Cardiac muscle cell (in vitro differentiated cells and primary cell): ENCODE measurements around the gene SEC24B. TPM values are rescaled to one million over a fixed set of nuclear protein-coding genes. Genes with fewer than 3 reads are reported as not detected.
"Not testable (repeated sequence)": the region's sequence is repeated elsewhere in the genome, so short reads cannot be mapped to it uniquely, and the experiment has no call there.

ENCODE experiments used
- DNase-seq, 2 donors: peaks; one replicate each; pipeline versions ENCODE4 v3.0.0 to v3.0.0-alpha.2; 2010 to 2017; ENCODE audit warnings: low read depth in 1 of 2, low spot score in 1 of 2
- H3K27ac ChIP-seq: fragments of 200-600 bp; sonication (generic); 2 replicates; pipeline ENCODE4 v1.5.1; 2016
- H3K27me3 ChIP-seq: fragments of 200-600 bp; sonication (generic); 2 replicates; pipeline ENCODE4 v1.6.0; 2016; ENCODE audit warnings: control low read depth
- H3K36me3 ChIP-seq: fragments of 200-600 bp; sonication (generic); 2 replicates; pipeline ENCODE4 v1.5.1; 2016; ENCODE audit warnings: control low read depth
- H3K4me1 ChIP-seq: fragments of 200-600 bp; sonication (generic); 2 replicates; pipeline ENCODE4 v1.8.1; 2017; ENCODE audit warnings: low read depth, mild to moderate bottlenecking, mixed run types
- H3K4me3 ChIP-seq: fragments of 200-600 bp; sonication (generic); 2 replicates; pipeline ENCODE4 v1.5.1; 2016; ENCODE audit warnings: mild to moderate bottlenecking
- H3K9me3 ChIP-seq: fragments of 200-600 bp; sonication (generic); 2 replicates; pipeline ENCODE4 v1.5.1; 2017; ENCODE audit warnings: low read depth, mild to moderate bottlenecking, control low read depth
- polyA plus RNA-seq: library from polyadenylated mRNA; unstranded; fragments of >200 nt; fragmentation: Nextera tagmentation; extraction: Ambion mirVana; gene quantifications from 2 replicates; pipeline ENCODE4 v1.2.1, GENCODE V29; 2016
- total RNA-seq: library from RNA; depleted of rRNA; stranded (reverse); fragments of >200 nt; gene quantifications from 2 replicates; pipeline ENCODE4 v1.2.3, GENCODE V29; 2016
- TF ChIP-seq, protein P1 (sequence below): IDR thresholded peaks from 2 replicates; pipeline ENCODE4 v1.5.1; 2012; ENCODE audit warnings: low read depth, mild to moderate bottlenecking, low read length

The SEC24B gene
- total and polyA plus RNA-seq, 2 experiments from 2014 or later, result 25.4 to 31.4 TPM

- TF ChIP-seq, protein P1, sequence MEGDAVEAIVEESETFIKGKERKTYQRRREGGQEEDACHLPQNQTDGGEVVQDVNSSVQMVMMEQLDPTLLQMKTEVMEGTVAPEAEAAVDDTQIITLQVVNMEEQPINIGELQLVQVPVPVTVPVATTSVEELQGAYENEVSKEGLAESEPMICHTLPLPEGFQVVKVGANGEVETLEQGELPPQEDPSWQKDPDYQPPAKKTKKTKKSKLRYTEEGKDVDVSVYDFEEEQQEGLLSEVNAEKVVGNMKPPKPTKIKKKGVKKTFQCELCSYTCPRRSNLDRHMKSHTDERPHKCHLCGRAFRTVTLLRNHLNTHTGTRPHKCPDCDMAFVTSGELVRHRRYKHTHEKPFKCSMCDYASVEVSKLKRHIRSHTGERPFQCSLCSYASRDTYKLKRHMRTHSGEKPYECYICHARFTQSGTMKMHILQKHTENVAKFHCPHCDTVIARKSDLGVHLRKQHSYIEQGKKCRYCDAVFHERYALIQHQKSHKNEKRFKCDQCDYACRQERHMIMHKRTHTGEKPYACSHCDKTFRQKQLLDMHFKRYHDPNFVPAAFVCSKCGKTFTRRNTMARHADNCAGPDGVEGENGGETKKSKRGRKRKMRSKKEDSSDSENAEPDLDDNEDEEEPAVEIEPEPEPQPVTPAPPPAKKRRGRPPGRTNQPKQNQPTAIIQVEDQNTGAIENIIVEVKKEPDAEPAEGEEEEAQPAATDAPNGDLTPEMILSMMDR, result no peak
- DNase-seq, result no peak
- H3K36me3 ChIP-seq, result no peaks in the 10 kb centered on the region
- H3K27ac ChIP-seq, result no peak overlapping the region
- no peaks in the 10 kb centered on the region for H3K27me3 ChIP-seq
- H3K4me1 ChIP-seq, result no peaks in the 10 kb centered on the region
- no peak overlapping the region for H3K4me3 ChIP-seq
- H3K9me3 ChIP-seq, result no peaks in the 10 kb centered on the region
Measured at GRCh38 chr4:109441862-109442458, 8.3 kb downstream of the SEC24B start.

DNA sequence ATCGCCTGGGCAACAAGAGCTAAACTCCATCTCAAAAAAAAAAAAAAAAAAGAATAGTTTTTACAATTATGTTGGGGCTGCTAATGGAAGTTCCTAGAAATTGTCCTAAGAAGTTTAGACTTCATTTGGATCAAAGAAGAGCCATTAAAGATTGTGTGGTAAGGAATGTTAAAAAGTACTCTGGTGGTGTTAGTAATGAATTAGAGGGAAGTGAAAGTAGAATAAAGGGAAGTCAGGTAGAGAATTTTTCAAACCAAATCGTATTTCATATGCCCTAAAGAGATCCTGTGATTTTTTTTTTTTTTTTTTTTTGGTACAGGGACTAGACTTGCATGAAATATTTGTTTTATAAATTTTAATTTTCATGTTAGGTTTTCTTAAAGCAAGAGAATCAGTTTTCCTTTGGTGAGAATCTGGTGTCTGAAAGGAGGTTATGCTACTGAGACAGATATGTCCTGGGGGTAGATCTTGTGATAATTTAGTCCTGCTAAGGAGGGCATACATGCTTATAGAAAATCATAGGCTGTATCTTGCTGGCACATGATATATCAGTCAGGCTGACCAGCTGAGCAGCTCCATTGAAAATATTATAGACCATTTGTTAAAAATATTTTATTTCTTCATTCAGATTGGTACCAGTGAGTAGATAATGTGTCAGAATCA lies 10.7 kb downstream of the SEC24B start:
- no peaks in the 10 kb centered on the region for H3K4me1 ChIP-seq
- no peaks in the 10 kb centered on the region for H3K9me3 ChIP-seq
- no peak overlapping the region for H3K27ac ChIP-seq
- H3K36me3 ChIP-seq, result no peaks in the 10 kb centered on the region
- TF ChIP-seq, protein P1, result no peak
- H3K4me3 ChIP-seq, result no peak overlapping the region
- H3K27me3 ChIP-seq, result no peaks in the 10 kb centered on the region
- no peak for DNase-seq

DNA sequence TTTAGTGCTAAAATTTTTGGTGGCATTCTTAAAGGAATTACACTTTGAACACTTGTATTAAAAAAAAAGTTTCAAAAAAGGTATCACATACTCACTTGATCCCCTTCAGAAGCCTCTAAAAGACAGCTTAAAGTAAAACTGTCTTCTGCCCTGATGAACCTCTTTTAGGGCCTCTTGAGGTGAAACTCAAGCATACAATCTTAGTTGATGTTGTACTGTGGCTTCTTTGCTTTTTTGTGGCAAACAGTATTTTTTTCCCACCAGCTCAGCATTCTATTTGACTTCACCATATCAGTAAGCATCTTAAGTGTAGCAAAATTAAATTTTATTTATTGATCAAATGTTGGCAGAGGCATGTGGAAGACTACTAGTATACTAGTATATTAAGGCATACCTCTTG lies 13.7 kb downstream of the SEC24B start:
- H3K36me3 ChIP-seq, result peaks cover 7% of the 10 kb centered on the region
- no peaks in the 10 kb centered on the region for H3K9me3 ChIP-seq
- TF ChIP-seq, protein P1, result no peak
- no peak for DNase-seq
- no peaks in the 10 kb centered on the region for H3K27me3 ChIP-seq
- no peaks in the 10 kb centered on the region for H3K4me1 ChIP-seq
- H3K27ac ChIP-seq, result no peak overlapping the region
- no peak overlapping the region for H3K4me3 ChIP-seq

- no peak overlapping the region for H3K27ac ChIP-seq
- peaks cover 7% of the 10 kb centered on the region for H3K36me3 ChIP-seq
- no peaks in the 10 kb centered on the region for H3K27me3 ChIP-seq
- no peak overlapping the region for H3K4me3 ChIP-seq
- no peaks in the 10 kb centered on the region for H3K4me1 ChIP-seq
- DNase-seq, result no peak
- TF ChIP-seq, protein P1, result no peak
- no peaks in the 10 kb centered on the region for H3K9me3 ChIP-seq
Measured at GRCh38 chr4:109451544-109452273, 18.1 kb downstream of the SEC24B start.

DNA sequence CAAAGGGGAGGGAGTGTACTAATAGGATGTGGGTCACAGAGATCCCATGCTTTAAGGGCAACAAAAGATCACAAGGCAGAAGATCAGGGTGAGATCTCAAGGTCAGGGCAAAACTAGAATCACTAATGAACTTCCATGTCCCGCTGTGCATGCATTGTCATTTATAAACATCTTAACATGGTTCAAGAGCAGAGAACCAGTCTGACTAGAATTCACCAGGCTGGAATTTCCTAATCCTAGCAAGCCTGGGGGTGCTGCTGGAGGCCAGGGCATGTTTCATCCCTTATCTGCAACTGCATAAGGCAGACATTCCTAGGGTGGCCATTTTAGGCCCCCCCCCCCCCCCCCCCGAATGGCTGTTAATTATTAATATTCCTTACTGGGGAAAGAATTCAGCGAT lies 19.5 kb downstream of the SEC24B start:
- not testable (repeated sequence) for H3K27ac ChIP-seq, DNase-seq

DNA sequence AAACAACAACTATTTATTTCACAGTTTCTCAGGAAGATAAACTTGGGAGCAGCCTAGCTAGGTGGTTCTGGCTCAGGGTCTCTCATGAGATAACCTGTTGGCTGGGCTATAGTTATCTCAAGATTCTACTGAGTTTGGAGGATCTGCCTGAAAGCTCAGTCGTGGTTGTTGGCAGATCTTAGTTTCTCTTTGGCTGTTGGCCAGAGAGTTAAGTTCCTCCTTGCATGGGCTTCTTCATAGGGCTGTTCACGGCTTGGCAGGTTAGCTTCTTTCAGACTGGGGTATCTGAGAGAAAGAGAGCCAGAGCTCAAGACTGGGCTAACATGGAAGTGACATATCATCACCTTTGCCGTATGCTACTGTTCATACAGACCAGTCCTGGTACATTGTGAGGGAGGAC lies 28.7 kb downstream of the SEC24B start:
- Histone ChIP-seq H3K4me1 (peaks cover 7% of the 10 kb centered on the region), H3K27me3 (no peaks in the 10 kb centered on the region), H3K9me3 (no peaks in the 10 kb centered on the region), H3K4me3 (no peak overlapping the region), H3K36me3 (peaks cover 25% of the 10 kb centered on the region), H3K27ac (no peak overlapping the region)
- TF ChIP-seq, protein P1, result no peak
- DNase-seq, result peak in 1 of 2 donors; percentile 35

More for the DNA sequence above, 19.5 kb downstream of the SEC24B start:
- H3K27me3 ChIP-seq, H3K36me3 ChIP-seq, H3K9me3 ChIP-seq, H3K4me3 ChIP-seq, H3K4me1 ChIP-seq: not testable (repeated sequence)
